Measurements from ENCODE around the gene ALPK3.

ALPK3 gene

GRCh38 chr15:84816694-84817465 lies at the start of gene ALPK3:
ALPK3 (plus strand) TSS chr15:84817356; CDS start chr15:84817453, 97 bp downstream.
- DNase-seq (ENCODE audit: low read depth in 2 of 2): no peak

GRCh38 chr15:84772031-84772430 lies 45.1 kb upstream of the ALPK3 start:
- DNase-seq (ENCODE audit: low read depth in 2 of 2): no peak

GRCh38 chr15:84772467-84772866 lies 44.7 kb upstream of the ALPK3 start:
- no peak for DNase-seq (ENCODE audit: low read depth in 2 of 2)

- DNase-seq (ENCODE audit: low read depth in 2 of 2): no peak
These were observed 43.4 kb upstream of the ALPK3 start for GRCh38 chr15:84773716-84774115.

- DNase-seq (ENCODE audit: low read depth in 2 of 2): no peak
These were observed 41.2 kb upstream of the ALPK3 start for GRCh38 chr15:84775867-84776449.

- DNase-seq (ENCODE audit: low read depth in 2 of 2): no peak
These were observed 39.0 kb upstream of the ALPK3 start for GRCh38 chr15:84778194-84778593.

GRCh38 chr15:84780492-84780891 lies 36.7 kb upstream of the ALPK3 start:
- DNase-seq (ENCODE audit: low read depth in 2 of 2): no peak

- peak in 1 of 2 experiments; percentile 2 for DNase-seq (ENCODE audit: low read depth in 2 of 2)
These were observed 35.7 kb upstream of the ALPK3 start for GRCh38 chr15:84781495-84781894.

- no peak for DNase-seq (ENCODE audit: low read depth in 2 of 2)
These were observed 34.8 kb upstream of the ALPK3 start for GRCh38 chr15:84782346-84782745.

GRCh38 chr15:84783493-84784251 lies 33.5 kb upstream of the ALPK3 start:
- DNase-seq (ENCODE audit: low read depth in 2 of 2): no peak

- DNase-seq (ENCODE audit: low read depth in 2 of 2): no peak
These were observed 32.9 kb upstream of the ALPK3 start for GRCh38 chr15:84784262-84784661.

GRCh38 chr15:84785053-84785452 lies 32.1 kb upstream of the ALPK3 start:
- no peak for DNase-seq (ENCODE audit: low read depth in 2 of 2)

GRCh38 chr15:84788500-84788899 lies 28.7 kb upstream of the ALPK3 start:
- DNase-seq (ENCODE audit: low read depth in 2 of 2): no peak

- DNase-seq (ENCODE audit: low read depth in 2 of 2): no peak
These were observed 27.4 kb upstream of the ALPK3 start for GRCh38 chr15:84789762-84790161.

- DNase-seq (ENCODE audit: low read depth in 2 of 2): no peak
These were observed 26.5 kb upstream of the ALPK3 start for GRCh38 chr15:84790676-84791075.

GRCh38 chr15:84791763-84792162 lies 25.4 kb upstream of the ALPK3 start:
- no peak for DNase-seq (ENCODE audit: low read depth in 2 of 2)

GRCh38 chr15:84793431-84794161 lies 23.6 kb upstream of the ALPK3 start:
- DNase-seq (ENCODE audit: low read depth in 2 of 2): no peak

GRCh38 chr15:84794162-84794547 lies 23.0 kb upstream of the ALPK3 start:
- no peak for DNase-seq (ENCODE audit: low read depth in 2 of 2)

GRCh38 chr15:84795186-84795585 lies 22.0 kb upstream of the ALPK3 start:
- no peak for DNase-seq (ENCODE audit: low read depth in 2 of 2)

- no peak for DNase-seq (ENCODE audit: low read depth in 2 of 2)
These were observed 19.9 kb upstream of the ALPK3 start for GRCh38 chr15:84797212-84797611.

GRCh38 chr15:84797801-84798200 lies 19.4 kb upstream of the ALPK3 start:
- no peak for DNase-seq (ENCODE audit: low read depth in 2 of 2)

- DNase-seq (ENCODE audit: low read depth in 2 of 2): no peak
These were observed 18.7 kb upstream of the ALPK3 start for GRCh38 chr15:84798436-84798946.
